ENCODE results near the gene TMEM91. TPM values are rescaled to one million over a fixed set of nuclear protein-coding genes. Genes with fewer than 3 reads are reported as not detected.

Gene TMEM91
- total RNA-seq, 2 experiments from 2014 or later: 10.7 to 12.7 TPM

- no peak overlapping the region for H2AFZ ChIP-seq (ENCODE audit: low read length)
- intact Hi-C loops (cut with micrococcal nuclease; ENCODE audit: unreplicated experiment): no loop called here
- no peak for DNase-seq (ENCODE audit: low spot score)
- H3K4me1 ChIP-seq (ENCODE audit: insufficient read depth, low read length, poor library complexity, severe bottlenecking): no peaks in the 10 kb centered on the region
- TF ChIP-seq CTCF (conservative IDR thresholded peaks at IDR 0.05; ENCODE audit: low read length) (no peak), EZH2phosphoT487 (IDR thresholded peaks at IDR 0.05; ENCODE audit: borderline replicate concordance, low read depth, low read length) (no peak)
- ChIA-PET POLR2A (interaction anchor here (1.0 kb wide), 1 partner anchor 9 kb away, joined by 4 read pairs; no protein-coding TSS in a partner anchor), CTCF (ENCODE audit: unreplicated experiment) (no interaction called here)
- H3K27ac ChIP-seq (ENCODE audit: low read depth, low read length, poor library complexity, severe bottlenecking): no peak overlapping the region
- BruUV-seq (replicated peaks): no TSS peak
- no peaks in the 10 kb centered on the region for H4K20me1 ChIP-seq (ENCODE audit: insufficient read depth, low read length)
- no peaks in the 10 kb centered on the region for H3K79me2 ChIP-seq (ENCODE audit: insufficient read depth, low read depth, low read length)
- peaks cover 37% of the 10 kb centered on the region for H3K36me3 ChIP-seq (ENCODE audit: insufficient read depth, low read length)
- no peaks in the 10 kb centered on the region for H3K9me2 ChIP-seq (ENCODE audit: insufficient read depth, low read length)
- H3K4me3 ChIP-seq (ENCODE audit: low read depth, low read length, poor library complexity, severe bottlenecking): no peak overlapping the region
- H3K4me2 ChIP-seq (ENCODE audit: low read length): no peak overlapping the region
- H3K9me3 ChIP-seq (ENCODE audit: low read length): no peaks in the 10 kb centered on the region
Measured at GRCh38 chr19:41384351-41384750, 8.0 kb downstream of the TMEM91 start.

GRCh38 chr19:41386442-41386841, 10.1 kb downstream of the TMEM91 start:
- H2AFZ ChIP-seq (ENCODE audit: low read length): no peak overlapping the region
- intact Hi-C loops (cut with micrococcal nuclease; ENCODE audit: unreplicated experiment): no loop called here

GRCh38 chr19:41391618-41392017, 15.3 kb downstream of the TMEM91 start:
- H2AFZ ChIP-seq (ENCODE audit: low read length): no peak overlapping the region
- H3K79me2 ChIP-seq (ENCODE audit: insufficient read depth, low read depth, low read length): peaks cover 18% of the 10 kb centered on the region
- H4K20me1 ChIP-seq (ENCODE audit: insufficient read depth, low read length): no peaks in the 10 kb centered on the region
- intact Hi-C loops (cut with micrococcal nuclease; ENCODE audit: unreplicated experiment): no loop called here
- peaks cover 50% of the 10 kb centered on the region for H3K36me3 ChIP-seq (ENCODE audit: insufficient read depth, low read length)
- H3K4me2 ChIP-seq (ENCODE audit: low read length): no peak overlapping the region
- ChIA-PET CTCF (ENCODE audit: unreplicated experiment) (no interaction called here), POLR2A (no interaction called here)
- peaks cover 17% of the 10 kb centered on the region for H3K4me1 ChIP-seq (ENCODE audit: insufficient read depth, low read length, poor library complexity, severe bottlenecking)
- H3K27ac ChIP-seq (ENCODE audit: low read depth, low read length, poor library complexity, severe bottlenecking): no peak overlapping the region
- H3K9me2 ChIP-seq (ENCODE audit: insufficient read depth, low read length): no peaks in the 10 kb centered on the region
- no peaks in the 10 kb centered on the region for H3K9me3 ChIP-seq (ENCODE audit: low read length)
- no peak overlapping the region for H3K4me3 ChIP-seq (ENCODE audit: low read depth, low read length, poor library complexity, severe bottlenecking)
- BruUV-seq (replicated peaks): no TSS peak
- DNase-seq (ENCODE audit: low spot score): no peak
- no peak for TF ChIP-seq CTCF (conservative IDR thresholded peaks at IDR 0.05; ENCODE audit: low read length)
- TF ChIP-seq EZH2phosphoT487 (IDR thresholded peaks at IDR 0.05; ENCODE audit: borderline replicate concordance, low read depth, low read length): no peak

More at GRCh38 chr19:41386442-41386841, 10.1 kb downstream of the TMEM91 start:
- Histone ChIP-seq H3K9me2 (ENCODE audit: insufficient read depth, low read length) (no peaks in the 10 kb centered on the region), H3K4me2 (ENCODE audit: low read length) (no peak overlapping the region), H4K20me1 (ENCODE audit: insufficient read depth, low read length) (no peaks in the 10 kb centered on the region), H3K4me1 (ENCODE audit: insufficient read depth, low read length, poor library complexity, severe bottlenecking) (no peaks in the 10 kb centered on the region), H3K9me3 (ENCODE audit: low read length) (no peaks in the 10 kb centered on the region), H3K27ac (ENCODE audit: low read depth, low read length, poor library complexity, severe bottlenecking) (no peak overlapping the region), H3K36me3 (ENCODE audit: insufficient read depth, low read length) (peaks cover 56% of the 10 kb centered on the region), H3K79me2 (ENCODE audit: insufficient read depth, low read depth, low read length) (no peaks in the 10 kb centered on the region), H3K4me3 (ENCODE audit: low read depth, low read length, poor library complexity, severe bottlenecking) (no peak overlapping the region)
- no TSS peak for BruUV-seq (replicated peaks)
- ChIA-PET POLR2A (interaction anchor here (0.6 kb wide), 1 partner anchor 71 kb away, joined by 3 read pairs; no protein-coding TSS in a partner anchor), CTCF (ENCODE audit: unreplicated experiment) (no interaction called here)
- TF ChIP-seq CTCF (conservative IDR thresholded peaks at IDR 0.05; ENCODE audit: low read length): no peak
- no peak for DNase-seq (ENCODE audit: low spot score)
